Testis (tissue), 2 donors: ENCODE results near the gene PRRT1B.

ENCODE experiments used
- POLR2A ChIP-seq: fragments of 450-650 bp; IDR thresholded peaks from one replicate; pipeline ENCODE4 v1.6.1; 2017; ENCODE audit warnings: antibody characterized with exemption, mild to moderate bottlenecking, moderate library complexity
- TF ChIP-seq, protein P1 (sequence below), 3 experiments: fragments of 450-650 bp in 2 of 3; fragments of 200-600 bp in 1 of 3; sonication (generic) in 1 of 3; IDR thresholded peaks; one replicate each; pipeline ENCODE4 v1.5.1; 2016 to 2019; ENCODE audit warnings: antibody characterized with exemption in 3 of 3, mild to moderate bottlenecking in 2 of 3, moderate library complexity in 1 of 3

GRCh38 chr9:131608493-131609037 lies 63.2 kb downstream of the PRRT1B start:
- TF ChIP-seq, protein P1, sequence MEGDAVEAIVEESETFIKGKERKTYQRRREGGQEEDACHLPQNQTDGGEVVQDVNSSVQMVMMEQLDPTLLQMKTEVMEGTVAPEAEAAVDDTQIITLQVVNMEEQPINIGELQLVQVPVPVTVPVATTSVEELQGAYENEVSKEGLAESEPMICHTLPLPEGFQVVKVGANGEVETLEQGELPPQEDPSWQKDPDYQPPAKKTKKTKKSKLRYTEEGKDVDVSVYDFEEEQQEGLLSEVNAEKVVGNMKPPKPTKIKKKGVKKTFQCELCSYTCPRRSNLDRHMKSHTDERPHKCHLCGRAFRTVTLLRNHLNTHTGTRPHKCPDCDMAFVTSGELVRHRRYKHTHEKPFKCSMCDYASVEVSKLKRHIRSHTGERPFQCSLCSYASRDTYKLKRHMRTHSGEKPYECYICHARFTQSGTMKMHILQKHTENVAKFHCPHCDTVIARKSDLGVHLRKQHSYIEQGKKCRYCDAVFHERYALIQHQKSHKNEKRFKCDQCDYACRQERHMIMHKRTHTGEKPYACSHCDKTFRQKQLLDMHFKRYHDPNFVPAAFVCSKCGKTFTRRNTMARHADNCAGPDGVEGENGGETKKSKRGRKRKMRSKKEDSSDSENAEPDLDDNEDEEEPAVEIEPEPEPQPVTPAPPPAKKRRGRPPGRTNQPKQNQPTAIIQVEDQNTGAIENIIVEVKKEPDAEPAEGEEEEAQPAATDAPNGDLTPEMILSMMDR (IDR thresholded peaks at IDR 0.05): no peak
- no peak for TF ChIP-seq POLR2A
